ENCODE data around the gene ZMYND8.
"Not testable (repeated sequence)": the region's sequence is repeated elsewhere in the genome, so short reads cannot be mapped to it uniquely, and the experiment has no call there.

Gene ZMYND8

DNA sequence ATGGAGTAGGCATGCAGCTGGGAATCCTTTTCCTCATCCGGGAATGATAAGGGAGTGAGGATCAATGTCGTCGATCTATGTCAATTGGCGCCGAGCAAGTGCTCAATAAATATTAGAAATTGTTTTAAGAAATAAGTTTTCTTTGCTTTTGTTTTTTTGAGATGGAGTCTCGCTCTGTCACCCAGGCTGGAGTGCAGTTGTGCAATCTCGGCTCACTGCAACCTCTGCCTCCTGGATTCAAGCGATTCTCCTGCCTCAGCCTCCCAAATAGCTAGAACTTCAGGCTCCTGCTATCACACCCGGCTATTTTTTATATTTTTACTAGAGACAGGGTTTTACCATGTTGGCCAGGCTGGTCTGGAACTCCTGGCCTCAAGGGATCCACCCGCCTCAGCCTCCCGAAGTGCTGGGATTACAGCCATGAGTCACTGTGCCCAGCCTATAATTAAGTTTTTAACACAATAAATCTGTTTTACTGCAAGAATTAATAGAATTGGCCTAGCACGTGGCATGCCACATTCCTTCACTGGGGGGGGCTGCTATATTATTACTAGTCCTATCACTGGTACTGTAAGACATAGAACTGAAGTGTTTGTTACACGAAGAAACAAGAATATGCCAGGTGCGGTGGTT, 92.2 kb downstream of the ZMYND8 start:
- not testable (repeated sequence) for DNase-seq (ENCODE audit: low spot score)

DNA sequence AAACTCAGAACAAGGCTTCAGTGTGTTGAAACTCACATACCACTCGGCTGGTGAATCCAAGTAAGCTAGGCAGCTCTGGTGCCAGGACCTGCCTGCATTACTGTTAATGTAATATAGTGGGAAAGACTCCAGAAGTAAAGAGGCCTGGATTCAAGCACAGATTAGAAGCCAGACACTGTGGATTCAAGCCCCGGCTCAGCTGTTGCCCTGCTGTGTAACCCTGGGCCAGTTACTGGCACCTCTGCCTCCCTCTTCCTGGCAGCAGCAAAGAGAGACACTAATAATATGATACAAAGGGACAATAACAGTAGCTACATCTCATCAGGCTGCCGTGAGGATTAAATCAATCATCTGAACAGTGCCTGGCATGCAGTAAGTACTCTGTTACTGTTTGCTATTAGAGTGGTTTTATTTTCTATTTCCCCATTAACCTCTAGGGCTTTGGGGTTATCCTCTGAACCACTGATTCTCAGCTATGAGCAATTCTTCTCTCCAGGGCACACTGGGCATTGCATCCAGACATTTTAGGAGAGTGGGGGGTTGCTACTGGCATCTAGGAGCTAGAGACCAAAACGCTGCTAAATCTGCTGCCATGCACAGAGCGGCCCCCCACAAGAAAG, 92.9 kb downstream of the ZMYND8 start:
- DNase-seq (ENCODE audit: low spot score): no peak

DNA sequence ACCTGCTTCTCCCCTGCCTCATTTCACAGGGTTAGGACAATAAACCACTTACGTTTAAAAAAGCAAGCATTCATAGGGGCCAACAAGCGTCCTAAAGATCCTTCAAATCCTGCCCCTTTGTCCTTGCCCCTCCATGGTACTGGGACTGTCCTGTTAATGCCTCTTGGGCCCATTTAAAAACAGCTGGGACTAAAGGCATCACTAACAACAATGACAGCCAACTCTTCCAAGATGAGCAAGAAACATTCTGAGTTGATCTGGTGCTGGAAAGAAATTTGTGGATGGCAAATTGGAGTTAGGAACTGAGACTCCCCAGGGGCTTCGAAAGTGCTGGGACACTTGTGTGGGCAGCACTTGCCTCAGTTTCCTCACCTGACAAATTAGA, 93.4 kb downstream of the ZMYND8 start:
- DNase-seq (ENCODE audit: low spot score): no peak

DNA sequence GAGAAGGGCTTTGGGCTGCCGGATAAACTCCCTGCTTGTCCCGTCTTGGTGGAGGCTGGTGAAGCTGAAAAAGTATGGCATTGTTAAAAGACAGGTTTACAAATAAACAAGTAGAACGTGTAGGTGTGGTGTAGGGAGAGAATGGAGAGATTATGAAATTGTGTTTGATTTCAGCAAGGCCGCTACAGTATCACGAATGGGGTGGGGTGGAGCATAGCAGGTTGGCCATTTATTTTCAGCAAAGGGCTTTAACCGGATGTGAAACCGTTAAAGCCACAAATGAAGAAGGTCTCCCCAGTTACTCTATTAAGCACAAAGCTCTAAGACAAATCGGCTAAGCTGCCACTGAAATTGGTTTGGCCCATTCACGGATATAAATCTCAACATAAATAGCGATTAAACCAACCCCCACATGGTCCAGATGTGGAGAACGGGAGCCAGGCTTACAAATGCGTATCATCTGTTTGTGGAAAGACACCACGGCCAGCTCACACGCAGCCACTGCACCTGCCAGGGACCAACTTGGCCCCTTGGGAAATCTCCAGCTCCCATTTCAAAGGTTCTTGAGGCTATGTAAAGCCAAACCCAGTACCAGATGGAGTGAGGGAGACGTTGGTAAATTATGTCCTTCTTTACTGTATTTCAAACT, 94.0 kb downstream of the ZMYND8 start:
- no peak for DNase-seq (ENCODE audit: low spot score)

DNA sequence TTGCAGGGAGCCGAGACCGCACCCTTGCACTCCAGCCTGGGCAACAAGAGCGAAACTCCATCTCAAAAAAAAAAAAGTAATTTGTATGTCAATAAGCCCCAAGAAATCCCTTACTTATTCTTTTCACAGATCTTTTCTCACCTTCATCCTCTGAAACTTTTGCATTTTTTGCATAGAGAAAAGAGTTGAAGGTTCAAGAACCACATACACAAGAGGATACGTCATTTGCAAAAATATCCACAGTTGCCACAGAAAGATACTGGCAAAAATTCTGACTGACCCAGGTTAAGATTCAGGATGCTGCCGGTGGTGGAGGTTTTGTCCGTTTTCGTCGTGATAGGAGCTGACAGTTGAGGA, 94.5 kb downstream of the ZMYND8 start:
- DNase-seq (ENCODE audit: low spot score): no peak

DNA sequence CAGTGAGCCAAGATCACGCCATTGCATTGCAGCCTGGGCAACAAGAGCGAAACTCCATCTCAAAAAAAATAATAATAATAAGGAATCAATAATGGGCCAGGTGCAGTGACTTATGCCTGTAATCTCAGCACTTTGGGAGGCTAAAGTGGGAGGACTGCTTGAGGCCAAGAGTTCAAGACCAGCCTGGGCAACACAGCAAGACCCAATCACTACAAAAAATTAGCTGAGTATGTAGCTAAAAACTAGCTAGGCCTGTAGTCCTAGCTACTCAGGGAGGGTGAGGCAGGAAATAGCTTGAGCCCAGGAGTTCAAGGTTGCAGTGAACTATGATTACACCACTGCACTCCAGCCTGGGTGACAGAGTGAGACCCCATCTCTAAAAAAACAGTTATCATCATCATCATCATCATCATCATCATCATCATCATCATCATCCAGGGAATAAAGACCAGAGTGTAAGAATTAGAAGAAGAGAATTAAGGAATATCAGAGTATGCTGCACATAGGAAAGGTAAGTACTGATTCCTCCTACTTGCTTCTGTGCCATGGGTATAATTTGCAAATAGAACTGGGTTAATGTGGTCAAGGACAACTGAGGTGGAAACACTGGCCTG, 95.2 kb downstream of the ZMYND8 start:
- not testable (repeated sequence) for DNase-seq (ENCODE audit: low spot score)

DNA sequence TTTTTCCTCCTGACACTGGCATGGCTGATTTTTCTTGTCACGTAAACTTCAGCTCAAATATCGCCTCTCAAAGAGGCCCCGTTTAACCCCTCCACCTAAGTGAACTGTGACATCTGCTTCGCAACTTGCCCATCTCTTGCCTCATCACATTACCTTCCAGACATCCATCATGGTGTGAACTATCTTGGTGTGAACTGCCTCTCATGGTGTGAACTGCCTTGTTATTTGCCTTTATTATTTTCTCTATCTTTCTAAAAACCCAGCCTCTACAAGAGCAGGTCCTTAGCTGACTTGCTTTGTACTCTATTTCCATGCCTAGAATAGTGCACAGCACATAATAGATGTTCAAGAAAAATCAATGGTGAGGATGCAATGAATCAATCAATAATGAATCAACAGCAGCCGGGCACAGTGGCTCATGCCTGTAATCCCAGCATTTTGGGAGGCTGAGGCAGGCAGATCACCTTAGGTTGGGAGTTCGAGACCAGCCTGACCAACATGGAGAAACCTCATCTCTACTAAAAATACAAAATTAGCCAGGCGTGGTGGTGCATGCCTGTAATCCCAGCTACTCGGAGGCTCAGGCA, 95.9 kb downstream of the ZMYND8 start:
- not testable (repeated sequence) for DNase-seq (ENCODE audit: low spot score)

DNA sequence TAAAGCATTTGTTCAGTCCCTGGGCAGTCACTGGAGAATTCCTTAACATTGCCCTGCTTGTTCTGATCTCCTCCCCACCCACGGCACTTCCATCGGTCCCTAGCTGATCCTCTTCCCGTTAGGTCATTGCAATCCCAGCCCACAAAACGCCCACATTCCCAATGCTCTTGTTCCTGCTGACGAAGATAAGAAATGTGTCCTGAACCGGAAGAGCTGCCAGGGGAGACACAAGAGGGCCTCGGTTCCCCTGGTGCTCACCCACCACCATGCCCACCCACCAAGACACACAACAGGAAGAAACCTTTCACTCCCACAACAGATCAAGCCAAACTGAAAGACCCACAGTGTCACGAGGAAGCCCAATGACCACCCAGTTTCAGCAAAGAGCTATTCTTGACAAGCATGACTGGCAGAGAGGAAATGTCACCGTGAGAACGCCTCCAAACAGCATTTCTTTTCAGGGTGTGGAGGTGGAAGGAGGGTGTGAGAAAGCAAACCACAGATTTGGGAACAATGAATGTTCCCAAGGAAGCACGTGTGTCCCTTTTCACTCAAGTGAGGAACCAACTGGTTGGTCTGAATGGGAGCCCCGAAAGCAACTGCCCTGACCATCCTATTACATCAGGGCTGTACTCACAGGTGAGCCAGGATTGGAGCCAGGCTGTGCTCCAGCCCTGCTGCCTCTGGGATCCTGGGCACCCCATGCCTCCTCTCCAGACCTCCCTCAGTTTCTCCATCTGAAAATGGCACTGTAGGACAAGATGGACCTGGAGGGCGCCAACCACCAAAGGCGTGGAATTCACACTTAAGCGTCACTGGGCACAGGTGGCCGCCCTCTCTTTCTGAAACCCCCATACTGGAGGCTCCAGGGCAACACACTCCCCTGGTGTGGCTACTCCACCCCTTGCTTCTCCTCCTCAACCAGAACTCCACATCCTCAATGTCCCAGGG, 97.5 kb downstream of the ZMYND8 start:
- peak; percentile 91 for DNase-seq (ENCODE audit: low spot score)

DNA sequence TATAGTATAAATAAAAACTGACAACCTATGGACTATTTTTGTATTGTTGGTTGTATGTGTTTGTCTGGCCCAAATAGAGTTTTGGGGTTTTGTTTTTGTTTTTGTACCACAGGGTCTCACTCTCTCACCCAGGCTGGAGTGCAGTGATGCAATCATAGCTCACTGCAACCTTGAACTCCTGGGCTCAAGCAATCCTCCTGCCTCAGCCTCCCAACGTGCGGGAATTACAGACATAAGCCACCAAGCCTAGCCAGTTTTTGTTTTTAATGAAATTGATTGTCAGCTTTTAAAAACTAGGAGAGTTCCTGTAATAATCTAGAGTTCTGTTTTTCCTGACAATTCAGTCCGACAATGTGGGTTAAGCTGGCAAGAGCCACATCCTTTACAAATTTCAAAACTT, 98.7 kb downstream of the ZMYND8 start:
- no peak for DNase-seq (ENCODE audit: low spot score)

DNA sequence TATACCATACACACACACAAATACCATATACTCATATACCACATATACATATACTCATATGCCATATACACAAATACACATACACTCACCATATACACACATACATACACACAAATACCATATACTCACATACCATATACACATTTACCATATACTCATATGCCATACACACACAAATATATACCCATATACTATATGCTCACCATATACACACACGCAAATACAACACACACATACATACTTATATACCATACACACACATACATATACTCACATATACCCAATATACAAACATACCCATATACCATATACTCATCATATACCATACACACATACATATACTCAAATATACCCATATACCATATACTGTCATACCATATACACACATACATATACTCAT, 99.2 kb downstream of the ZMYND8 start:
- DNase-seq (ENCODE audit: low spot score): no peak

DNA sequence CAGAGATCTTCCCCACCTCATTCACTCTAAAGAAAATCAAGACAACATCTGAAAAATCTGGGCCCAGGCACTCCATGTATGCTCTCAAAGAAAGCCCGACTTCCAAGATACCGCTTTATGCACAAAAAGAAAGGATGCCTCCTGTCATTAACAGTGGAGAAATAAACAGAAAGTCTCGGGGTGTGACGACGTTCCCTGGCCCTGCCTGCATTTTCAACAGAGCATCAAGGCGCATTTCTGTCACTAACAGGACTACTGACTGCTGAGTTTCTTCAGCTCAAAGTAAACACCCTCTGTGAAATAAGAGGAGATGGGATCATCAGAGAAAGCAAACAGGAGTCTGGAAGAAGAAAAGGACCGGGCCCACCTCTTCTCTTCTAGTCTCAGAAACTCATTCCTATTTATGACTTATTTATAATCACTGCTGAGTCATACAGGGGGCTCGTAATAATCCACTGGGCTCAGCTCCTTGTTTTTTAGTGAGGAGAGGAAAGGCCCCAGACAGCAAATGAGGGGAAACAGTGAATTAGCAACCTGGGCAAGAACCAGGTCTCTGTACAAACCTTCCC, 99.7 kb downstream of the ZMYND8 start:
- DNase-seq (ENCODE audit: low spot score): no peak

DNA sequence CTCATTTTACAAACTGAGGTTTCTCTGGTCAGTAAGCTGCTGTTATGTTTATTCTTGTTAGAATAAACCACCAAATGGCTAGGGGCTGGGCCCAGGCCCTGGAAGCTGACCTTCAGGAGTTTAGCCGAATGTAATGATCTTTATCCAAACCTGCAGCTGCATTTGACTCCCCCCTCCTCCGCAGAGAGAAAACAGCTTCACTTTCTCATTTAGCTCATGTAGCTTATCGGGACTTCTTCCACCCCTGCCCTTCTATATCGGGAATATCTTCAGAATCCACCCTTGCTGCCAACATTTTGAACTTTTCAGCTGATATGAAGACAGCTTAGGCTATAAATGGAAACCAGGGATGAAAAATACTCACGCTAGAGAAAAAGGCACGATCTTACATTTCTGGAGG, 102.6 kb downstream of the ZMYND8 start:
- no peak for DNase-seq (ENCODE audit: low spot score)

DNA sequence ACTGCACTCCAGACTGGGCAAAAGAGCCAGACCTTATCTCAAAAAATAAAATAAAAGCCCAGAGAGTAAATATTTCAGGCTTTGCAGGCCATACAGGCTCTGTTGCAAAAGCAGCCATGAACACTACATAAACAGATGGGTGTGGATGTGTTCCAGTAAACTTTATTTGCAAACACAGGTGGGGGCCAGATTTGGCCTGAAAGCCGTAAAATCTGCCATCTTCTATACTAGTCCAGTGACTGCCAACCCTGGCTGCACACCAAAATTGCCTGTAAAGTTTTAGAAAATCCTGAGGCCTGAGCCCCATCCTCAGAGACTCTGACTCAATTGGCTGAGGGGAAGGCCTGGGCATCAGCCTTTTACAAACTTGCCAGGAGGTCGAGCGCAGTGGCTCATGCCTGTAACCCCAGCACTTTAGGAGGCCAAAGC, 103.6 kb downstream of the ZMYND8 start:
- no peak for DNase-seq (ENCODE audit: low spot score)

DNA sequence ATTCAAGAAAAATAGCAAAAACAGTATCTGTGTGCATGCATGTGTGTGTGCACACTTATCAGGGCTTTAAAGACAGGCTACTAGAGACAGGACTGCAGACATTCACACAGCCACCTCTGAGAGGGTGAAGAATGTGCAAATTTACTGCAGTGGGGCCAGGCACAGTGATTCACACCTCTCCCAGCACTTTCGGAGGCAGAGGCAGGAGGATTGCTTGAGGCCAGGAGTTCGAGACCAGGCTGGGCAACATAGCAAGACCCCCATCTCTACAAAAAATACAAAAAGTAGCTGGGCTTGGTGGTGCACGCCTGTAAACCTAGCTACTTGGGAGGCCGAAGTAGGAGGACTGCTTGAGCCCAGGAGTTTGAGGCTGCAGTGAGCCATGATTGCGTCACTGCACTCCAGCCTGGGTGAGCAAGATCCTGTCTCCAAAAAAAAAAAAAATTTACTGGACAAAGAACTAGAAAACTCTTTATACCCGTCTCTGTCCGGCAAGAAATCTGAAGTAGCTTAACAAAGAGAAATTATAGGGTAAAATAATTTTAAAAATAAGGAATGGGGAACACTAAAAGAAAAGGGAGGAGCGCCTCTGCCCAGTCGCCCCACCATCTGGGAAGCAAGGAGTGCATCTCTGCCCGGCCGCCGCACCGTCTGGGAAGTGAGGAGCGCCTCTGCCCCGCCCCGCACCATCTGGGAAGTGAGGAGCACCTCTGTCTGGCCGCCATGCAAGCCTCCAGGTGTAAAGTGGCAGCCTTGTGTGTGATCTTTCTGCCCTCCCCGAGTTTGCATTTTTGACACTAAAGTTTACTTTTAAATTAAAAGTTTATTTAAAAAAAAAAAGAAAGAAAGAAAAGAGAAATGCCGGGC, 105.1 kb downstream of the ZMYND8 start:
- no peak for DNase-seq (ENCODE audit: low spot score)

DNA sequence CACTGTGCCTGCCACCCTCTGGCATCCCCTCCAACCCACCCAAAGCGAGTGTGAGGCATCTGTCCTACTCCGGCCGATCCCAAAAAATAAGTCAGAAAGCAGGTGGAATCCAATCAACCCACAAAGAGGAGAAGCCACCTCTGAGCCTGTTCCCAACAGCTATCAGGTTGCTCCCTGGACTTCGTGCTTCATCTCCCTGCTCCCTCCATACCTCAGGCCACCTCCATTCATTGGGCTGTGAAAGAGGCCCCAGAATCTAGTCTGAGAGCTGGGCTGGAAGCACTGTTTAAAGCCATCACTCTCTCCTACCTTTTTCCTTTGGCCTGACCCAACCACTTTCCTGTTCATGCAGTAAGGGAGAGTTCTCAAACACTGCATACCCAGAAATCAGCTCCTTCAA, 106.1 kb downstream of the ZMYND8 start:
- DNase-seq (ENCODE audit: low spot score): no peak

DNA sequence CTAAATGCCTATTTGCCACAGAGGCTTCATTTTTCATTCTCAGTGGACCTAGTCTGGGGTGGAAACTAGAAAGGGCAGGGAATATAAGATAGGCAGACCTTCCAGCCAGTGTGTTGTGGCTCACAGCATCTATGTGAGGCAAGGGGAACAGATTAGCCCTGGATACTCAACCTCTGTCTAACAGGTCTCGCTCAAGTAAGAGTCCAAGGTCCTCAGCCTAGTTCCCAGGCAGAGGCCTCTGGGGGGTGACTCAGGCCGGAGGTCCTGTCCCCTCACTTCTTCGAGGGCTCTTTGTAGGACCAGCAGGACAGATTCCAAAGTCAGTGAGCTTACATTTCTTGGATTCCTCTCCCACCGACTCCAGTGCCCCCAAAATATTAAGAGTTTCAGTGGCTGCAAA, 106.6 kb downstream of the ZMYND8 start:
- no peak for DNase-seq (ENCODE audit: low spot score)

DNA sequence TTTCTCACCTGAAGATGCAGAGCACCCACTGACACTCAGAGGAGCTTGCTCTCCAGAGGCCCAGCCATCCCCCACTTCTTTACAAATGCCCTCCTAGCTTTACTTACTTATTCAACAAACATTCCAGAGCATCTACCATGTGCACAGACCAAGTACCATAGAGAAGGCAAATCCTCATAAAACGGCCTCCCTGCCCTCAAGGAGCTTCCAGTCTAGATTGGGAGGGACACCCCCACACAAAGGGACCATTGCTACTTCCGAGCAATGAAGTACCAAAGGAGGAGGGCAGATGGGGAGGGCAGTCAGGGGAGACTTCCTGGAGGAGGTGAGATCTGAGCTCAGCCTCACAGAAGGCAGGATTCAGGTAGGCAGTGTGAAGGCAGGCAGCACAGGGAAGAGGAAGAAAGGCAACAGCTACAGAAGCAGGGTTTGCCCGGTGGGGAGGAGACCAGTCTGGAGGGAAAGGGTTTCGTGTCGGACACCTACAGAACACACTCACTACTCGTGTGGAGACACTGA, 108.0 kb downstream of the ZMYND8 start:
- no peak for DNase-seq (ENCODE audit: low spot score)

DNA sequence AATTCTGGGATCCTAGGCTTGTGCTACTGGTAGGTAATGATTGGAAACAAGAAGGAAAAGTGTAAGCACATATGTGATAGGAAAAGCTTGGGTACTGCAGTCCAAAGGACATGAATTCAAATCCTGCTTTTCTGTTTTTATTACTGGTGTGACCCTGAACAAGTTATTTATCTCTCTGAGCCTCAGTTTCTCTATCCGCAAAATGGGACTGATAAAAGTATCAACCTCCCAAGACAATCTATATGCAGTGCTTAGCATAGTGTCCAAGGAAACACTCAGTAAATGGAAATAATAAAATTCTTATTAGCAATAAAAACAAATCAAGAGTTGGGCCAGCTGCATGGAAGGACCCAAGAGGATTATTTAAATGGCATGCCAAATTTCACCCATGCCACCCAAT, 108.5 kb downstream of the ZMYND8 start:
- no peak for DNase-seq (ENCODE audit: low spot score)

DNA sequence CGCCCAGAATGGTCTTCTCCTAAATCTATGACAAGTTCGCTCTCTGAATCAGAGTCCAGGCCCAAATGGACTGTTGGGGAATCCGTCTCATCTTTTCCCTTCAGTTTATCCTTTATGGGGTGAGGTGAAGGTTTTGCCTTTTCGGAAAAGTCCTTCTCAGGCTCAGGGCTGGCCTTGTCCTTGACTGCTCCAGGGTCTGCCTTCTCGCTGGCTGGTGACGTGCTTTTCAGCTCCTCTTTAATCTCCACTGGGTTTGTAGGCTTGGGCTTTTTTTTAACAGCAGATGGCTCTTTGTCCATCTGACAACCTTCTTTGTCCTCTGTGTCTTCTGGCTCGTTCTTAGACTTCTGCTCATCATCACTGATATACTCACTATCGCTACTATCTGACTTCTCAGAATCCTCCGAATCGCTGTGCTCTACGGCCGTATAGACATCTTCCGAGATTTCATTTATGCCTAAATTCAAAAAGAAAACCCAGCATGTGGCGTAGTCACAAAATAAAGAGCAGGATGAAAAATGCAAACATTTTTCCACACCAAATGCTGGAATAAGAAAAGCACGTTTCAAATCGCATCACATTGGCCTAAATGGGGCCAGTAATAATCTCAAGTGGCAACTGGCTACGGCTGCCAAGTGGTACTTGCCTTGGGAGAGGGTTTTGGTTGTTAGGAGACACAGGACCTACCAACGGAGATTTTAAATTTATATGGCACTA, 110.3 kb downstream of the ZMYND8 start:
- DNase-seq (ENCODE audit: low spot score): no peak

DNA sequence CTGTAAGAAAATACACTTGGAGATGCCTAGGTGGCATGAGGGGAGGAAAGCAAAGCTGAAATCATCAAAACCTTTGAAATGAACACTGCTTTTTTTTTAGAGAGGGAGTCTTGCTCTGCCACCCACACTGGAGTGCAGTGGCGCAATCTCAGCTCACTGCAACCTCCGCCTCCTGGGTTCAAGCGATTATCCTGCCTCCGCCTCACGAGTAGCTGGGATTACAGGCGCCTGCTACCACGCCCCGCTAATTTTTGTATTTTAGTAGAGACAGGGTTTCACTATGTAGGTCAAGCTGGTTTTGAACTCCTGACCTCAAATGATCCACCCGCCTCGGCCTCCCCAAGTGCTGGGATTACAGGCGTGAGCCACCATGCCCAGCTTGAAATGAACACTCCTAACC, 111.3 kb downstream of the ZMYND8 start:
- DNase-seq (ENCODE audit: low spot score): not testable (repeated sequence)
